ENCODE results near the gene BACH2. TPM values are rescaled to one million over a fixed set of nuclear protein-coding genes. Genes with fewer than 3 reads are reported as not detected.

Gene BACH2
- total RNA-seq, 2 donors from 2014 or later: 5.2 to 5.7 TPM

- no peaks in the 10 kb centered on the region for H3K9me3 ChIP-seq
- H3K4me3 ChIP-seq: no peak overlapping the region
- no peaks in the 10 kb centered on the region for H3K36me3 ChIP-seq
- 31% methylated on average over 14 of the region's 14 CpGs for WGBS
- no peak for DNase-seq (ENCODE audit: low spot score)
- H3K27ac ChIP-seq: peak overlapping the region; percentile 61 to 94
- TF ChIP-seq, protein P1, sequence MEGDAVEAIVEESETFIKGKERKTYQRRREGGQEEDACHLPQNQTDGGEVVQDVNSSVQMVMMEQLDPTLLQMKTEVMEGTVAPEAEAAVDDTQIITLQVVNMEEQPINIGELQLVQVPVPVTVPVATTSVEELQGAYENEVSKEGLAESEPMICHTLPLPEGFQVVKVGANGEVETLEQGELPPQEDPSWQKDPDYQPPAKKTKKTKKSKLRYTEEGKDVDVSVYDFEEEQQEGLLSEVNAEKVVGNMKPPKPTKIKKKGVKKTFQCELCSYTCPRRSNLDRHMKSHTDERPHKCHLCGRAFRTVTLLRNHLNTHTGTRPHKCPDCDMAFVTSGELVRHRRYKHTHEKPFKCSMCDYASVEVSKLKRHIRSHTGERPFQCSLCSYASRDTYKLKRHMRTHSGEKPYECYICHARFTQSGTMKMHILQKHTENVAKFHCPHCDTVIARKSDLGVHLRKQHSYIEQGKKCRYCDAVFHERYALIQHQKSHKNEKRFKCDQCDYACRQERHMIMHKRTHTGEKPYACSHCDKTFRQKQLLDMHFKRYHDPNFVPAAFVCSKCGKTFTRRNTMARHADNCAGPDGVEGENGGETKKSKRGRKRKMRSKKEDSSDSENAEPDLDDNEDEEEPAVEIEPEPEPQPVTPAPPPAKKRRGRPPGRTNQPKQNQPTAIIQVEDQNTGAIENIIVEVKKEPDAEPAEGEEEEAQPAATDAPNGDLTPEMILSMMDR (IDR thresholded peaks at IDR 0.05): no peak
- TF ChIP-seq POLR2AphosphoS5 (IDR thresholded peaks at IDR 0.05): peak; percentile 23
- no peaks in the 10 kb centered on the region for H3K27me3 ChIP-seq (replicated peaks; ENCODE audit: insufficient read depth)
- H3K4me1 ChIP-seq (replicated peaks): peaks cover 19% of the 10 kb centered on the region
- intact Hi-C loops (cut with DNase I): loop anchor here (5.0 to 10.0 kb wide), 4 partner anchors 81 to 258 kb away; partner anchors contain the start of gene BACH2
Observed at GRCh38 chr6:90216072-90216977, 80.3 kb downstream of the BACH2 start.

GRCh38 chr6:90214966-90215365, 81.7 kb downstream of the BACH2 start:
- no peaks in the 10 kb centered on the region for H3K36me3 ChIP-seq
- H3K4me3 ChIP-seq: no peak overlapping the region
- H3K27me3 ChIP-seq (replicated peaks; ENCODE audit: insufficient read depth): no peaks in the 10 kb centered on the region
- no peaks in the 10 kb centered on the region for H3K9me3 ChIP-seq
- no peak for DNase-seq (ENCODE audit: low spot score)
- peaks cover 19% of the 10 kb centered on the region for H3K4me1 ChIP-seq (replicated peaks)
- no peak overlapping the region for H3K27ac ChIP-seq
- TF ChIP-seq POLR2A (IDR thresholded peaks at IDR 0.05): no peak
- no peak for TF ChIP-seq POLR2AphosphoS5 (IDR thresholded peaks at IDR 0.05)
- TF ChIP-seq, protein P1 (IDR thresholded peaks at IDR 0.05): no peak
- WGBS: 94% methylated on average over 1 of the region's 1 CpG
- intact Hi-C loops (cut with DNase I): loop anchor here (5.0 to 10.0 kb wide), 4 partner anchors 82 to 260 kb away; partner anchors contain the start of gene BACH2

DNA sequence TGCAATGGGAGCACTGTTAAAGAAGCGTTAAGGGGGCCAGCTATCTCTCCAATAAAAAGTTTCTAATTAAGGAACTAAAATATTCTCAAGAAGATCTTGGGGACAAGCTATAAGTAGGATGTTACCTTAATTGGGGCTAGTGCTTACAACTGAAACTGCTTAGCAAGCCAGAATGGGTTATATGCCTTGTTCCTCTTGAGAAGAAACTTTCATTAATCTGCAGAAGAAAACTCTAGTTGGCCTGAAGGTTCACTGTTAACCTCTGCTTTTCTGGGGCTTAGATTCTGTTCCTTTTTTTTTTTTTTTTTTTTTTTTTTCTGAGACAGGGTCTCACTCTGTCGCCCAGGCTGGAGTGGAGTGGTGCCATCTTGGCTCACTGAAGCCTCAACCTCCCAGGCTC, 82.2 kb downstream of the BACH2 start:
- Histone ChIP-seq H3K27me3 (replicated peaks; ENCODE audit: insufficient read depth) (no peaks in the 10 kb centered on the region), H3K9me3 (no peaks in the 10 kb centered on the region), H3K27ac (no peak overlapping the region), H3K36me3 (no peaks in the 10 kb centered on the region), H3K4me1 (replicated peaks) (peaks cover 18% of the 10 kb centered on the region), H3K4me3 (no peak overlapping the region)
- no peak for DNase-seq (ENCODE audit: low spot score)
- no peak for TF ChIP-seq POLR2A (IDR thresholded peaks at IDR 0.05)
- TF ChIP-seq POLR2AphosphoS5 (IDR thresholded peaks at IDR 0.05): no peak
- TF ChIP-seq, protein P1 (IDR thresholded peaks at IDR 0.05): no peak
- intact Hi-C loops (cut with DNase I): loop anchor here (10.0 kb wide), 2 partner anchors 240 to 260 kb away; no protein-coding TSS in a partner anchor
- WGBS: 89% methylated on average over 2 of the region's 2 CpGs

DNA sequence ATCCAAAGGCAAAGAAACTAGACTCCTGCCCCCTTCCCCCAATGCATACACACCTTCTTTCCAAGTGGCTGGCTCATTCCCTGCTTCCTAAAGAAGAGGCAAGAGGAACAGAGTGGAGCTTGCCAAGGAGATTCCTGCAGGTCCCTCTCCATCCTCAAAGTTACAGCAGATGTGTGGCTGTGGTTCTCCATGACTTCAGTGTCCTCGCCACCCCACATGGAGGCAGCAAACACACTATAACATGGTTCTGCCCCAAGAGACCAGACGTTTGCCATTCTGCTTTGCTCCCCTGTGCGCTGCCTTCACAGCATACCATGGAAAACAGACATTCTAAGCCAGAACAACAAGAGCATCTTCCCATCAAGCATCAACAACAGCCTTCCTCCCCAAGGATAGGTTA, 84.4 kb downstream of the BACH2 start:
- 91% methylated on average over 3 of the region's 3 CpGs for WGBS

More for the DNA sequence above, 84.4 kb downstream of the BACH2 start:
- Histone ChIP-seq H3K27me3 (replicated peaks; ENCODE audit: insufficient read depth) (no peaks in the 10 kb centered on the region), H3K36me3 (no peaks in the 10 kb centered on the region), H3K4me3 (no peak overlapping the region), H3K4me1 (replicated peaks) (peaks cover 4% of the 10 kb centered on the region), H3K27ac (no peak overlapping the region), H3K9me3 (no peaks in the 10 kb centered on the region)
- TF ChIP-seq POLR2A (IDR thresholded peaks at IDR 0.05): no peak
- TF ChIP-seq, protein P1 (IDR thresholded peaks at IDR 0.05): no peak
- no peak for TF ChIP-seq POLR2AphosphoS5 (IDR thresholded peaks at IDR 0.05)
- intact Hi-C loops (cut with DNase I): loop anchor here (10.0 kb wide), 2 partner anchors 237 to 263 kb away; no protein-coding TSS in a partner anchor
- DNase-seq (ENCODE audit: low spot score): no peak
